RCC 7860 (cell line): Measurements from ENCODE around the gene PLIN5.

ENCODE experiments used
- DNase-seq: peaks from one replicate; pipeline ENCODE4 v3.0.0-alpha.2; 2015; ENCODE audit warnings: low spot score
- FAIRE-seq: peaks from 2 replicates; lab custom pipeline; 2012; peaks lifted over from hg19 to GRCh38; lab: Jason Lieb, UNC

PLIN5 gene

DNA sequence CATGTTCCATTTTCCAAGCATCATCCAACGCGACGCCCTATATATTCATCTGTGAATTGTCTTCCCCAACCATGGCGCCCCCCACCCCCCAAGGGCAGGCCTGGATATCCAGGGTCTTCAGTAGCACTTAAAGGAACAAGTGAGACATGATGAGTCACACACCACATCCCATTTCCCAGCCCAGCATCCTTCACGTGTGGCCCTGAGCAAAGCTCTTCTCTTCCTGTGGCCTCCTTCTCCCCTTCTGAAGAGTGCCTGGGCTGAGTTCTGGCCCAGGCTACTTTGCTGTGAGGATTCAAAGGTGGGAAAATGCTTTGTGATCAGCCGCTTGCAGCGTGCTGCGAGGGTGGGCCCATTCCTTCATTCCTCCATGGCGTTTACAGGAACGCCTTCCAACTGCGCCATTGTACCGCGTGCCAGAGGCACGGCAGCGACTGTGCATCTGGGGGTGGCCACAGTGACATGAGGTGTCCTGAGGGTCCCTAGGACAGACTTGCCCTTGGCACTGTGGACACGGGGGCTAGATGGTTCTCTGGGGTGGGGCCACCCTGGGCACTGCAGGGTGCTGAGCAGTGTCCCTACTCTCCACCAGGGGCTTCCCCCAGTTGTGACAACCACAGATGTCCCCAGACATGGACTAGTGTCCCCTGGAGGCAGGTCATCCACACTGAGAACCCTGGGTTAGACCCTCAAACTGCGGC lies 28.4 kb downstream of the PLIN5 start:
- DNase-seq (peak; percentile 55), FAIRE-seq (no peak)

DNA sequence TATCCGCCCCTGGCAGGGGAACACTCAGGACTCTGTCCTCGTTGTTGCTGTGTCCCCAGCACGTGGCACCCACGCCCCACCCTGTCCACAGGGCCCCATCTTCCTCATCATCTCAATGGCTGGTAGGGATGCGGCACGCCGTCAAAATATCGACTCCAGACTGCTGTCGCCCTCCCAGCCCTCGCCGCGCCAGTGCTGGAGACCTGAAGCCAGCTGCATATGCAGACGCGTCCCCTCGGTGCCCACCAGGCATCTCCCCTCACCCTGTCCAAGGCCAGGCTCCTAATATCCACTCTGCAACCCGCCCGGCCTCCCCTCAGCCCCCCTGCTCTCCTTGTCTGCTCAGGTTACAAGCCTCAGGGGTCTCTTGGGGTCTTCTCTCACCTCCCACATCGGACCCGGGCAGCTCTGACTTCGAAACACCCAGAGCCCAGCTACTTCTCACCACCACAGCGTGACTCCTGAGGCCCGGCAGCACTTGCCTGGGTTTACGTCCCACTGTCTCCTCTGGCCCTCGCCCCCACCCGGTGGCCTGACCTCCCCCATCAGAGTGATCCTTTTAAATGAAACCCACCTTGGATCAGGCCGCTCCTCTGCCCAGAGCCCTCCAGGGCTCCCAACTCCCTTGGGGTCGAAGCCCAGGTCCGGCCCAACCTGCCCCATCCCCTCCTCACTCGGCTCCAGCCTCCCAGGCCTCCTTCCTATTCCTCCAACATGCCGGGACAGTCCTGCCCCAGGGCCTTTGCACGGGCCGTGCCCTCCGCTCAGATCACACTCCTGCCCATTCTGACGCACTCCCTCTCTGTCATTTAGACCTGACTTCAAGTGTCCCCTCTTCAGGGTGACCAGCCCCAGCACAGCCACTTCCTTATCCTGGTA lies 29.2 kb downstream of the PLIN5 start:
- FAIRE-seq (no peak), DNase-seq (no peak)

DNA sequence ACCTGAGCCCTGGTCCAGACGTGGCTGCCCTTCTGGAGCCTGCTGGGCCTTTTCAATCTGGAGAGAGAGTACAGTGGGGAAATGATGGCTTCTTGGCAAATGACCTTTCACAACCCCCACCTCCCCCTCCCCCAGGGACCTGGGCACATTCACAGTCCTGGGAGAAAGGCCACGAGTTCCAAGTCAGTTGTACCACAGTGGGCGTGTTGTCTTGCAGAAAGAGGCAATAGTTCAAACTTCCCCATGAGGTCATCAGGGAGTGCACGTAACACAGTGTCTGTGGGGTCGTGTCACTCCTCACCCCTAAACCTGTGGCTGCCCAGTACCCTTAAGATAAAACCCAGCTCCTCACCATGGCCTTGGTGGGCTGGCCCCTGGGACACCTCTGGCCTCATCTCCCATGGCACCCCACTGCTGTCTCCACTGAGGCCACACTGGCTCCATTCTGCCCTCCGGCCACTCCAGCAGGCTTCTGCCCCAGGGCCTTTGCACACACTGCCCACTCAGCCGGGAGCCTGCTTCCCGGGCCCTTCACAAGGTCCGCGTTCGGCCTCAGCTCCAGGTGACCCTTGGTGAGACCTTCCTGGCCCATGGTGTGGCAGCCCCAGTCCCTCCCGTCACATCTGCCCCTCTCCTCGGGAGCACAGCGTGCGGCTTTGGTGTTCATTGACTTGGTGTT lies 30.0 kb downstream of the PLIN5 start:
- FAIRE-seq = no peak

DNA sequence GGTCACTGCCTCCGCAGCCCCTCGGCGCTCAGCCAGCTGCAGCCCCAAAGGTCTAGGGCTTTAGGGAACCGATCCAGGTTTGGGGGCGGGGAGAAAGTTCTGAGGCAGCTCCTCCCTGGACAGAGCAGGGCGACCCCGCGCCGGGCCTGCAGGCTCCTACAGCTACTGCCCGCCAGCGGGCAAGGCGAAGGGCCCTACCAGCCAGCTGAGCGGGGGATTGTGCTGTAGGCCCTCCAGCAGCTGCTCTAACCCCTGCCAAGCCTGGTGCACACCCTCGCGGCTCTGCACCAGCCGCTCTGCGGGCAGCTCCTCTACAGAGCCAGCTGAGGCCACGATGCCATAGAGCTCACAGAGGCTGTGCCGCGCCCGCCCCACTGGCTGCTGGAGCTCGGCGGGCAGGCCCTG lies 30.7 kb downstream of the PLIN5 start:
- DNase-seq = no peak
- no peak for FAIRE-seq

More for the DNA sequence above, 30.0 kb downstream of the PLIN5 start:
- no peak for DNase-seq

DNA sequence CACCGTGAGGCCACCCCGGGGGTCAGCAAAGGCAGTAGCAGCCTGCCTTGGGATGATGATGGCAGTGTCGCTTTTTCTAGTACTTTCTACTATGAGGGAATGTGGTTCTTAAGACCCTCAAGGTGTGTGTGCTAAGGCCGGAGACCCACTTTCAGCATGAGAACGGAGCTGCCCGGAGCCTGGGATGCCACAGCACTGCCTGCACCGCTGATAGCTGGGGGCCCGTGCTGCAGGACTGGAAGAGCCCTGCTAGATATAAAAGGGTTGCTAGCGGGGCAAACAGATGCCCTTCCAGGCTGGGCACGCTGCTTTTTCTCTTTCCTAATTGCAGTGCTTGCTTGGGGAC lies 31.2 kb downstream of the PLIN5 start:
- FAIRE-seq = no peak

DNA sequence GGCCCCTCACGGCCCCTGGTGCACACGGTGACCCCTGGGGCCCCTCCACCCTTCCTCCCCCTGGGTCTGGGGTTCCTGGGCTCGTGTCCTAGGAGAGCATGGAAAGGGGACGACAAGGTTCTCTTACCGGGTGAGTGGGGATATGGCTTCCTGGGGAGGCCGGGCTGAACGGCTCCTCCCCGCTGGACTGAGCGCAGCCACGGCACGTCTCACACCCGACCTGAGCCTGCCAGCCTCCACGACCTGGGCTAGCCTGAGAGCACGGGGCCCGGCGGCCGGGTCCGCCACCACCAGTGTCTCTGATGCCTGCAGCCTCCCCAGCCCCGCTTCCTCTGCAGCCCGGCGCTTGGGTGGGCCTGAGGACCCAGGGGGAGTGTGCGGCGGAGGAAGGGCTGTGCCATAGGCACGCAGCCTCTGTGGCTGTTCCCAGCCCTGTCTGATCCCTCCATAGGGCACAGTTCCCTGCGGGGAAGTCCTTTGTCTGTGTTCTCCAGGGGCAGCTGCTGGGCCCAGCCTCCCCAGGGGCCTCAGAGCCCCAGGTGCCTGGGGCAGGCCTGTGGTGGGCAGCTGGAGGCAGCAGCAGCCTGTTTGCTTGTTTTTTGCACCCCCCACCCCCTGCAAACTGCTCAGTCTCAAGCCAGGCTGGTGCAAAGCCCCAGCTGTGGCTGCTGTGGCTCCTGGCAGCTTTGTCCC lies 31.7 kb downstream of the PLIN5 start:
- DNase-seq (no peak), FAIRE-seq (no peak)

More for the DNA sequence above, 31.2 kb downstream of the PLIN5 start:
- no peak for DNase-seq

DNA sequence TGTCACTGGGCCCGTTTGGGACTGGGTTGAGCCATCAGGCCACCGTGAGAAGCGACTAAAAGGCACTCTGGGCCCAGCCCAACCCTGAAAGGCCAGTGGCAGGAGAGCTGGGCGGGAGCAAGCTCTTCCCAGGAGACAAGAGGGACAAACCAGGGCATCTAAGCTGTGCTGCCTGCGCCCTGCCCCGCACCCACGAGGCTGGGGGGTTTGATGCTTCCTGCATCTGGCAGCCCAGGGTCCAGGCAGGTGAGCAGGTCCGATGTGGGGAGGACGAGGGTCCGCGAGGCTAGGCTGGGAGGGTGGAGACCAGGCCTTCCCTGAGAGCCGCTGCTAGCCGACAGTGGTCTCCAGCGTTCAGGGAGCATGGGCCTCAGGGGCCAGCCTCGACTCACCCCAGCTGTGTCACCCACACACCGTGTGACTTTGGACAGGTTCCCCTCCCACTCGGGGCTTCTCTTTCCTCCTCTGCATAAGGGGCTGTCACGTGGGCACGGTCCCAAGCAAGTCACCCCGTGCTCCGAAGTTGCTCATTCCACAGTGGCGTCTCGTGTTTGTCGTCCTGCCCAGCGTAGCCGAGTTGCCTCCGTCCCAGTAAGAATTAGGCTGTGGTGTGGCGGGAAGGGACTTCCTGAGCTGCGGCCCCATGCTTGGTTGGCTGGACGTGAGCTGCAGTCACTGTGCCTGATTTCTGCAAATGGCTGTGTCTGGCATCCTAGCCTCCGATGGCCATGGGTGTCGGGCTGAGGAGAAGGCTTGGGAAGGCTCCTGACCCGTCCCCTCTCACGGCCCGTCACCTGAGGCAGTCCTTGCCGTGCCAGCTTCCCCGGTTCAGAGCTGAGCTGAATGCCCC lies 32.5 kb downstream of the PLIN5 start:
- FAIRE-seq (no peak), DNase-seq (no peak)

DNA sequence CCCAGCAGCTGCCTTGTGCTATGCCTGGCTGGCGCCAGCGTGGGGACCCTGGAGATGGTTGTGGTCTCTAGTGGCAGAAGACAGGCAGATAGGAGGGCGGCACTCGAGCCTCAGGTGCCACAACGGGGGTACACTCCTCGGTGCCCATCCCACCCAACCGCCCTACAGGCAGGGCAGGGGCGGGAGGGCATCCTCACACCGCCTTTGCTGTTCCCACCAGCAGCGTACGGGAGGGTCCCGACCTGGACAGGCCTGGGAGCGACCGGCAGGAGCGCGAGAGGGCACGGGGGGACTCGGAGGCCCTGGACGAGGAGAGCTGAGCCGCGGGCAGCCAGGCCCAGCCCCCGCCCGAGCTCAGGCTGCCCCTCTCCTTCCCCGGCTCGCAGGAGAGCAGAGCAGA lies 33.3 kb downstream of the PLIN5 start:
- DNase-seq (no peak), FAIRE-seq (no peak)

DNA sequence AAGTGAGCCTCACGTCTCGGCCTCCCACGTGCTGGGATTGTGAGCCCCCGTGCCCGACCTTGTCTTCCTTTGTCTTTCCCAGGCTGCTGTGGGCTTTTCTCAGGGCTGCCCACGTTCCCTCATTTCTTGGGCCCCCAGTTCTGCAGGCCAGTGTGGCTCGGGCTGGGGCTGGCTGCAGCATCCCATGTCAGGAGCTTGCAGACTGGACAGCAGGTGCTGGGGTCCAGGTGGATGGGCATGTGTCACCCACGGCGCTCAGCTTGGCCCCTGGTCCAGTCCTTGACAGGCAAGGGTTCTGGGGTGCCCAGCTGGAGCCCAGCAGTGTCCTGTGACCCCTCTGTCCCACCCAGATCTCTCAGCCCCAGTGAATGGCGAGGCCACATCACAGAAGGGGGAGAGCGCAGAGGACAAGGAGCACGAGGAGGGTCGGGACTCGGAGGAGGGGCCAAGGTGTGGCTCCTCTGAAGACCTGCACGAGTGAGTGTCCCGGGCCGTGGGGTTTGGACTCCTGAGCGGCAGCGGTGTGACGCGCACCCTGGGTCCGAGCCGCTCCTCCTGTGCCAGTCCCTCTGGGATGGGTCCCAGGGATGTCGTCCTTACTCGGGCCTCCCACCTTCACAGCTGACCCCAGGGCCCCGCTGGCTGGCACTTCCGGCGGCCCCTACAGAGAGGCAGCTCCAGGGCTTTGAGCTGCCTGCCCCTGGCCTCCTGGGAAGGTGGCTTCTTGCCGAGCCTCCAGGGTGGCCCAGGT lies 34.0 kb downstream of the PLIN5 start:
- DNase-seq (no peak), FAIRE-seq (no peak)

DNA sequence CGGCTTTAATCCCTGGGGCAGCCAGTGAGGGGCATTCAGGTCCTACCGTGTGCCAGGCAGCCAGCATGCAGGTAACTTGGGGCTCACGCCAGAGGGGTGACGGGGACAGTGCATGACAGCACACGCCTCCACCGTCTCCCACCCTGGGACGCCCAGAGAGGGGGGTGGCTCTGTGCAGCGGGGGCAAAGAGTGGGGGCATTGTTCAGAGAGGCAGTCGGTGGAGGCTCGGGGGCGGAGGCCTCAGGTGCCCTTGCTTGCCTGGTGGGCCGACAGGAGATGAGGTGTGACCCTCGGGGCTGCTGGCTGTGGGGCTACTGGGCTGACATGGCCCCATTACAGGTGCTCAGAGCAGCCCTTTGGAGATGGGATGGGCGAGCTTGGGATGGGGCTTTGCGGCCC lies 35.2 kb downstream of the PLIN5 start:
- FAIRE-seq (no peak), DNase-seq (no peak)

DNA sequence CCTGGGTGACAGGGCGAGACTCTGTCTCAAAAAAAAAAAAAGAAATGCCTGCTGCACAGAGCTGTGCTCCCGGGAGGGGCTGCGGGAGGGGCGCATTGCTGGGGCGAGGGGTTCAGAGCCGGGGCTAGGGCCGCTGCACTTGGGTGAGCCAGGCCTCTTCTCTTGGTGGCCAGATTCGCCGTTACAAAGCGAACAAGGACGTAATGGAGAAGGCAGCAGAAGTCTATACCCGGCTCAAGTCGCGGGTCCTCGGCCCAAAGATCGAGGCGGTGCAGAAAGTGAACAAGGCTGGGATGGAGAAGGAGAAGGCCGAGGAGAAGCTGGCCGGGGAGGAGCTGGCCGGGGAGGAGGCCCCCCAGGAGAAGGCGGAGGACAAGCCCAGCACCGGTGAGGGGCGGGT lies 35.7 kb downstream of the PLIN5 start:
- no peak for DNase-seq
- no peak for FAIRE-seq

DNA sequence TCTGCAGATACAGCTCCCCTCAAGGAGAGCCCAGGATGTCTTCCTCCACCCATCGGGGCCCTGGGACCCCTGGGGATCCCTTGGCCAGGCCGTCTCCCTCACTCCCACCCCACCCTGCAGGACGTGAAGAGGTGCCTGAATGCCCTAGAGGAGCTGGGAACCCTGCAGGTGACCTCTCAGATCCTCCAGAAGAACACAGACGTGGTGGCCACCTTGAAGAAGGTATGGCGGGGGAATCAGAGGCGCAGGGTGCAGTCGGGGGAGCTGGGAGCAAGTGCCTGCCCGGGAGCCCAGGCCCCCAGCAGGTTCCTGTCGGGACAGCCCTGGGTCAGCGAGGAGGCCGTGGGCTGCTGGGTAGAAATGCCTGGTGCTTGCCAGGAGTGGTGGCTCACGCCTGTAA lies 36.3 kb downstream of the PLIN5 start:
- no peak for DNase-seq
- FAIRE-seq = no peak

DNA sequence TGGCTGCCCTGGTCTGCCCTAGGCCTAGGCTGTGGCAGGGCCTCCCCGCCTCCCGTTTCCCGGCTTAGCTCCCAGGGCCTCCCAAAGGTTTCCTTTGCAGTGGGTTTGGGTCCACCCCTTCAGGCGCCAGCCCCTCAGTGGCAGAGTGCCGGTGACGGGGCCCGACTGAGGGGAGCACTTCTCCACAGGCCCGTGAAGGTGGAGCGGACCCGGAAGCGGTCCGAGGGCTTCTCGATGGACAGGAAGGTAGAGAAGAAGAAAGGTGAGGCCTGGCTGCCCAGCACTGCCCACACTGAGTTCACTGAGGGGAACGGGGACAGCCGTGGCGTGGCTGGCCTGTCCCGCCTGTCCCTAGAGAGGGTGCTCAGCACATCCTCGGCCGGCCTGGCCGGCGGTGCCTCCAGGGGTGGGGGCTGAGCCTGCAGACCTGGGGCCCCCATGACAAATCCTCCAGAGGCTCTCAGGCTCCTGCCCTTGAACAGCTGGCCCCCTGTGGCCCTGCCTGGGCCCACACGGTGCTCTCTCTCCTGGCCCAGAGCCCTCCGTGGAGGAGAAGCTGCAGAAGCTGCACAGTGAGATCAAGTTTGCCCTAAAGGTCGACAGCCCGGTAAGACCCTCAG lies 37.1 kb downstream of the PLIN5 start:
- FAIRE-seq (no peak), DNase-seq (no peak)

DNA sequence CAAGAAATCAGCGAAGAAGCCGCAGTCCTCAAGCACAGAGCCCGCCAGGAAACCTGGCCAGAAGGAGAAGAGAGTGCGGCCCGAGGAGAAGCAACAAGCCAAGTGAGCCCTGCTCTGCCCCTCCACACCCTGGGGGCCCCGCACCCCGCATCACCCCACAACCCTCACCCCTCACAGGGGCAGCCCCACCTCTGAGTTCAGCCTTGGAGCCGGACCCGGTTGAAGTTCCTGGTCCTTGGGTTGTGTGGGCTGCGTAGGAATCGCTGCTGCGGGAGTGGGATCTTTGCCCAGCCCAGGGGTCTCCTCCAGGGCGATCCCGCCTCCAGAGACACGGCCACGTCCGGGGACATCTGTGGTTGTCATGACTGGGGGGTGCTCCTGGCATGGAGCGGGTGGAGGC lies 38.7 kb downstream of the PLIN5 start:
- DNase-seq (no peak), FAIRE-seq (no peak)

DNA sequence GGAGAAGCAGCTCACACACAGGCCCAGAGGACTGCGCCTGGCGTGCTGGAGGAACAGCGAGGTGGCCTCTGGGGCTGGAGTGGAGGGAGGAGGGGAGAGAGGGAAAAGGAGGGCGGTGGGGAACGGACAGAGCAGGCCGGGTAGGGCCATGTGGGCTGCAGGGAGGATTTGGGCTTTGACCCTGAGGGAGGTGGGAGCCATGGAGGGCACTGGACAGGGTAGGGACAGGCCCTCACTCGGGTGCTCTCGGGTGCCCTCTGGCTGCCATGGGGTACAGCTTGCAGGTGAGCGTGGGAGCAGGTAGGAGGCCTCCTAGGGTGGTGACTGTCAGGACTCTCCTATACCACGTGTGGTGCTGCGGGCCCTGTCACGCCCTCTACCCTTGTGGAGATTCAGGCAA lies 39.6 kb downstream of the PLIN5 start:
- DNase-seq = no peak
- FAIRE-seq = no peak

DNA sequence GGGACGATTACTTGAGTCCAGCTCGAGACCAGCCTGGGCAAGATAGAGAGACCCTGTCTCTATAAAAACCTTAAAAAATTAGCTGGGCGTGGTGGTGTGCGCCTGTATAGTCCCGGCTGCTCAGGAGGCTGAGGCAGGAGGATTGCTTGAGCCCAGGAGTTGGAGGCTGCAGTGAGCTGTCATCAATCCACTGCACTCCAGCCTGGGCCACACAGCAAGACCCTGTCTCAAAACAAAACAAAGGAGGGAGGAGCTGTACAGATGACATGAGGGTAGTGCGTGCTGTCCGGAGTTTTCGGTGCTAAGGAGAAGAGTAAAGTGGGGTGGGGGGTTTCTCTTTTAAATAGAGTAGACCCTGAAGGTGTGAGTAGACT lies 40.3 kb downstream of the PLIN5 start:
- DNase-seq = no peak
- FAIRE-seq = no peak

DNA sequence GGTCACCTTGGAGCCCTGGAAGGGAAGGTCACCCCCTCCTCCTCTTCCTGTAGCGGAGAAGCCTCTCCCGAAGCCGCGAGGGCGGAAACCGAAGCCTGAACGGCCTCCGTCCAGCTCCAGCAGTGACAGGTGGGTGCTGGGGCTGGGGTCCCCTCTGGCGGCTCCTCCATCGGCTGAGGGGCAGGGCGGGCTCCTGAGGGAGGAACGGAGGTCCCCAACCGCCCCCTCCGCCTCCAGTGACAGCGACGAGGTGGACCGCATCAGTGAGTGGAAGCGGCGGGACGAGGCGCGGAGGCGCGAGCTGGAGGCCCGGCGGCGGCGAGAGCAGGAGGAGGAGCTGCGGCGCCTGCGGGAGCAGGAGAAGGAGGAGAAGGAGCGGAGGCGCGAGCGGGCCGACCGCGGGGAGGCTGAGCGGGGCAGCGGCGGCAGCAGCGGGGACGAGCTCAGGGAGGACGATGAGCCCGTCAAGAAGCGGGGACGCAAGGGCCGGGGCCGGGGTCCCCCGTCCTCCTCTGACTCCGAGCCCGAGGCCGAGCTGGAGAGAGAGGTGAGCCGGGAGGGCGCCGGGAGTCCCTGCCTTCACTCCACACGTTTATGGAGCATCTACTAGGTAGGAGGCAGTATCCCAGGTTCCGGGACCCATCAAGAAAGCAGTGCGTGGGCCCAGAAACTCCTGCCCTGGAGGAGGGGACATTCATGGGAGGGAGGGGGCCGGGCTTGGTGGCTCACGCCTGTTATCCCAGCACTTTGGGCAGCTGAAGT lies 40.9 kb downstream of the PLIN5 start:
- no peak for FAIRE-seq
- no peak for DNase-seq

DNA sequence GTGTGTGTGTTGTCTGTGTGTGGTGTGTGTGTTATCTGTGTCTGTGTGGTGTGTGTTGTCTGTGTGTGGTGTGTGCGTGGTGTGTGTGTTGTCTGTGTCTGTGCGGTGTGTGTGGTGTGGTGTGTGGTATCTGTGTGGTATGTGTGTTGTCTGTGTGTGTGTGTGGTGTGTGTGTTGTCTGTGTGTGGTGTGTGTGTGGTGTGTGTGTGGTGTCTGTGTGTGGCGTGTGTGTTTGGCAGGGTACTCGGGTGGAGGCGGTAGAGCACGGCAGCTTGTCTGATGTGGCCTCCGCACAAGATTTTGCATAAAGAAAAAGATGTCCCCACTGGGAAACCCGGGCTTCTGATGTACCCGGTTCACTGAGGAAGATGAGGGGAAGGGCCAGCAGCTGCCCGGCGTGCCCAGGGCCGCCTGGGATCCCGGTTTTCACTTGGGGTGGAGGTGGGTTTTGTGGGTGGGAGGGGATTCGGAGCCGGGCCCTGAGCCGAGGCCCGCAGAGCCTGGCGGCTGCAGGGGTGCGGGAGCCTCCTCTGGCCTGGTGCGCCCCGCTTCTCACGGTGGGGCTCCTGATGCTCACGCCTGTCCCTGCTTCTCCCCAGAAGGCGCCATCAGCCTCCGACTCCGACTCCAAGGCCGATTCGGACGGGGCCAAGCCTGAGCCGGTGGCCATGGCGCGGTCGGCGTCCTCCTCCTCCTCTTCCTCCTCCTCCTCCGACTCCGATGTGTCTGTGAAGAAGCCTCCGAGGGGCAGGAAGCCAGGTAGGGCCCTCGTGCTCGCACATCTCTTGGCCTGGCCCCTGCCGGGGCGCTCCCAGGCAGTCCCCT lies 41.7 kb downstream of the PLIN5 start:
- FAIRE-seq (no peak), DNase-seq (no peak)
